GM21515 (cell line): ENCODE measurements around the gene PDE7B.
"Not testable (repeated sequence)": the region's sequence is repeated elsewhere in the genome, so short reads cannot be mapped to it uniquely, and the experiment has no call there.

Experiments
- ATAC-seq: cut with Tn5 transposase; IDR thresholded peaks from one replicate; pipeline ENCODE4 v1.9.1; 2021; ENCODE audit not compliant: unreplicated experiment

PDE7B gene

DNA sequence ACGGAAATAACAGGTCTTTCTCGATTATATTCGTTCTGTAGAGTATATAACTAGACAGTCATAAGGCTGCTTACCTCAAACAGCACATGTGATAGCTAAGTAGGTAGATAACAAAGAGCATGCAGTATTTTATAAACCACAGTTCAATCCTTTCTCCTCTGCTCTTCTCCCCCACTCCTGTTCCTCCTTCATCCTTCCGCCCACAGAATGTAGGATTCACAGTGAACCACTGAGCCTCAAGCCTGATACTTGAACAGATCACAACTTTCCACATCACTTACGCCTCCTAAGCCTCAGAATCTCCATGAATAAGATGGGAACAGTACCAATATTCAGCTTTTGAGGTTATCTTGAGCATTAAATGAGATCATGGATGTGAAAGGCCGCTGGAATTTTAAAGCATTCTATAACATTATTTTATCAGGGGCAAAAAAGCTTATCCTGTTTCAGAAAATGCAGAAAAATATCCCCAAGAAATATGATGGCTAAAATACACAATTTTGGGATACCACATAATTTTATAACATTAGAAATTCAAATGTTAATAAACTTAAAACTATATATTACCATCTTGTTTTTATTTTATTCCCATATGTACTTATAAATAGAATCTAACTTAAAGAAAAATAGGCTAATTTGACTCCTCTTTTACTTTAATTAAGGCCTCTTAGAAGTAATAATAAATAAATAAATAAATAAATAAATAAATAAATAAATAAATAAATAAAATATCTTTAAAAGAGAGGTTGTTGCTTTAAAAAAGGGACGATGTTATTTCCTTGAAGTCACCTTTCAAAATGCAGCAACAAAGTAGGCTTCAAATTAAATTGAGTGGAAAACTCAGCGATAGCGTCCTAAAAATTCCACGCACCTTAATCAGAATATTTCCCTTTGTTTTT lies 365.3 kb downstream of the PDE7B start:
- no peak for ATAC-seq

DNA sequence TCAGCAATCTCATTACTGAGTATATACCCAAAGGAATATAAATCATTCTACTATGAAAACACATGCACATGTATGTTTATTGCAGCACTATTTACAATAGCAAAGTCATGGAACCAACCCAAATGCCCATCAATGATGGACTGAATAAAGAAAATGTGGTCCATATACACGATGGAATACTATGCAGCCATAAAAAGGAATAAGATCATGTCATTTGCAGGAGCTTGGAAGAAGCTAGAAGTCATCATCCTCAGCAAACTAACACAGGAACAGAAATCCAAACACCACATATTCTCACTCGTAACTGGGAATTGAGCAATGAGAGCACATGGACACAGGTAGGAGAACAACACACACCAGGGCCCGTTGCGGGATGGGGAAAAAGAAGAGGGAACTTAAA lies 373.5 kb downstream of the PDE7B start:
- not testable (repeated sequence) for ATAC-seq

DNA sequence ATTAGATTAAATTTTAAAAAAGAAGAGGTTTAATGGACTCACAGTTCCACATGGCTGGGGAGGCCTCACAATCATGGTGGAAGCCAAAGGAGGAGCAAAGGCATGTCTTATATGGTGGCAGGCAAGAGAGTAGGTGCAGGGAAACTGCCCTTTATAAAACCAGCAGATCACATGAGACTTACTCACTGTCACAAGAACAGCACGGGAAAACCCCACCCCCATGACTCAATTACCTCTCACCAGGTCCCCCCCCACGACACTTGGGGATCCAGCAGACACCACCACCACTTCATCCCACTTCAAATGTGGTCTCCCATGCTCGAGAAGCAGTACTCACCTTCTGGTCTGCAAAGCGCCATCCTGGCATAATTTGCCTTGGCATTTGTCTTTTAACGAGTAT lies 374.0 kb downstream of the PDE7B start:
- ATAC-seq = no peak

DNA sequence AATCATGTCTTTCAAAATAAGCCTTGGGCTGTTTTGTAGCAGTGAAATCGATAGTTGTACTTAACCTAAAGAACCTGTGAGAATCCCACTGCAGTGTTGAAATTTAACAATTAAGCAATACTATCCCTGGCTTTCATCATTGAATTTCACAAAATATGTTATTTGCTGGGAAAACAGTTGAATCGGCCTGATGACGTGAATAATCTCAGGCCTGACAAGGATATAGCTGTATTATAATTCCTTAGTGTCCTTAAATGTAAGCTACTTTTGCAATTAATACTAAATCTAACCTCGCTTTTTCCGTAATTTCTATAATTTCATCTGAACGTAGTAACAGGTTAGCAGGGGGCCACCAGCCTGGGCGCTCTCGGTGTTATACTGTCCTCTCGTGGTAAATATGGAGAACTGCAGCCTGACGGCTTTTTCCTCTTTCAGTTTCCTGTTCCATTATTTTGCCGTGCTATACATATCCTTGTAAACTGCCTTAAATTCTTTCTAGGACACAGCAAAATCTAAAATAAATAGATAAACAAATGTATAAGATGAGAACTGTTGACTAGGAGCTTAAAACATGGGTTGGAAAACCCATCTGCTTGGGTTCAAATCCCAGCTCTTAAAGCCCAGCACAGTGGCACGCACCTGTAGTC lies 374.6 kb downstream of the PDE7B start:
- peak; percentile 76 for ATAC-seq

DNA sequence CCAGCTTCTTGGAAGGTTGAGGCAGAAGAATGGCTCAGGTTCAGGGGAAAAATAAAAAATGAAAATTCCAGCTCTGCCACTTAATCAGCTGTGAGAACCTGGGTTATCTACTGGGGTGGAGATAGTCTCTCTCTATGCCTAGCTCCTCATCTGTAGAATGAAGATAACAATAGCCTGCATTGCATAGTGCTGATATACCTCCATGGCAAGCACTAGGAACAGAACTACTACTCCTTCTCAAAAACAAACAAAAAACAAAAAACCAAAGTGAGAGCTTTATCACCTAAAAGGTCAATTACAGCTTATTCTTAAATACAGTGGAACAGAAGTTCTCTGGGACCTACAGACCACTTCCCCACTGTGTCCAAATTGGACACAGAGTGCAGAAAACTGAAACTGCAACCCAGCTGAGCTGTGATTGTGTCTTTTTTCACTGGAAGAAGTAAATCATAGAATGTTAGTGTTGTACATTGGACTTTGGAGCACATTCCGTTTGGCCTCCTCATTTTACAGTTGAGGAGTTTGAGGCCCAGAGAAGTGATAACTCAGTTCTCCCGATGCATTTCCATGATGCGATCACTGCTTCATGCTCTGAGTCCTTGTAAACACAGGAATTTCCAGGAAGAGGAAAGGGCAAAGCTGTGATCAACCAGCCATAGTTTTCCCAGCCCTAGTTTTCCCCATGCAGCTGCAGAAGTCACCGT lies 375.3 kb downstream of the PDE7B start:
- peak; percentile 19 for ATAC-seq

DNA sequence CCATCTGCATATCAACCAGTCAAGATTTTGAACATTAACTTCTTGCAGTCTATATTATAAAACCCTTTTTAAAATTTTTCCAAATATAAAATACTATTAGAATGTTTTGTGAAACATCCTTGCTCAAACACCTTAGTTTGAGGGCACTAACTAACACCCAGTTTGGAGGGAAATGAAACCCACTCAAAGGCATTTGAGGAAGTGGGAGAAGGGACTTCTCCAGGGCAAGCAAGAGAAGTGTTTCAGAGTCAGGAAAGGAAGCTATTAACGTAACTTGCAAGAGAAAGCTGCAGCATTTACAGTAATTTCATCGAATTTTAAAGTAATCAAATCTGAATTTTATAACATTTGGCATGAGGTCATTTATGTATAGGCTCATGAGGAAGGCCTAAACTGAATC lies 377.3 kb downstream of the PDE7B start:
- ATAC-seq = no peak

DNA sequence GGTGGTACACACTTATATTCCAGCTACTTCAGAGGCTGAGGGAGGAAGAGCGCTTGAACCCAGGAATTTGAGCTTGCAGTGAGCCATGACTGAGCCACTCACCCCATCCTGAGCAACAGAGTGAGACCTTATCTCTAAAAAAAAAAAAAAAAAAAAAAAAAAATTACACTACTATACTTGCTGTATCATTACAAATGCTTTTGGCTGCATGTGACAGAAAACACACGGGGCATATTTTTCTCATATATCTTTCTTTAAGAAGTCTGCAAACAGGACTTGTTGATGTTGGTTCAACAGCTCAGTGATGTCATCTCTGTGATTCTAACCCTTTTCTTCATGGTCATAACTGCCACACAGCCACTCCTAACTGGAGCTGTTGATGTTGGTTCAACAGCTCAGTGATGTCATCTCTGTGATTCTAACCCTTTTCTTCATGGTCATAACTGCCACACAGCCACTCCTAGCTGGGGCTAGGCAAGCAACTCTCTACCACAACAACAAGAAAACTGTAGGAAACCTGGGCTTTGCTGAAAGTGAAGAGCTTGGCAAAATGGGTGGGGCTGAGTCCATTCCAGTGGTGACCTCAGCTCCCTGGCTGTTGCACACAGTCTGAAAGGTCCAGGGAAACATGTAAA lies 378.8 kb downstream of the PDE7B start:
- no peak for ATAC-seq

DNA sequence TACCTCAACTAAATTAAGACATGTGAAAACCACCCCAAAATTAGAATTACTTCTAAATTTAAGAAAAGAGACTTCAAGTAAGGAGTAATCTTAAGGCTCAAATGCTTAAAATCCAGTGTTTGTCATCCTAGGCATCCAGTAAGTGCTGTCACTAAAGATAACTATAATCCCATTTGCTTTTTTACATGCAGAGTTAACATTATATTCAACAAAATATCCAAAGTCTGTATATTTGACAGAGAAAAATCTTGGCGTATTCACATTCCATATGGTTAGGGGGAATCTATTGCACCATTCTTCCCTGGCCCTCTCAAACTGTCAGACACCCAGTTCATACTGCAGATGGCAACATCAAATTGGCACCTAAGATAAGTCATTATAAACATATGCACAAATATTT lies 381.2 kb downstream of the PDE7B start:
- ATAC-seq = no peak

DNA sequence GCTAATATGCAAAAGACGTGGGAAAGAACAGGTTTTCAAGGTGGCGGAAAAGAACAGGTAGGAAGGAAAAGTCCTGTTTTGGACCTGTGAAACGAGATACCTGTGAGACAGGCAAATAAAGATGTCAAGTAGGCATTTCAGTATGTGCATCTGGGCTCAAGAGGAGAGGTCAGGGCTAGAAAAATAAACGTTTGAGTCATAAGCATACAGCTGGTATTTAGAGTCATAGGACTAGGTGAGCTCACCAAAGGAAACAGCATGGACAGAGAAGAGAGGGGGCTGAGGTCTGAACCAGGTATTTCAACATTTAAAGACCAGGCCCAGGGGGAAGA lies 383.7 kb downstream of the PDE7B start:
- ATAC-seq = no peak

DNA sequence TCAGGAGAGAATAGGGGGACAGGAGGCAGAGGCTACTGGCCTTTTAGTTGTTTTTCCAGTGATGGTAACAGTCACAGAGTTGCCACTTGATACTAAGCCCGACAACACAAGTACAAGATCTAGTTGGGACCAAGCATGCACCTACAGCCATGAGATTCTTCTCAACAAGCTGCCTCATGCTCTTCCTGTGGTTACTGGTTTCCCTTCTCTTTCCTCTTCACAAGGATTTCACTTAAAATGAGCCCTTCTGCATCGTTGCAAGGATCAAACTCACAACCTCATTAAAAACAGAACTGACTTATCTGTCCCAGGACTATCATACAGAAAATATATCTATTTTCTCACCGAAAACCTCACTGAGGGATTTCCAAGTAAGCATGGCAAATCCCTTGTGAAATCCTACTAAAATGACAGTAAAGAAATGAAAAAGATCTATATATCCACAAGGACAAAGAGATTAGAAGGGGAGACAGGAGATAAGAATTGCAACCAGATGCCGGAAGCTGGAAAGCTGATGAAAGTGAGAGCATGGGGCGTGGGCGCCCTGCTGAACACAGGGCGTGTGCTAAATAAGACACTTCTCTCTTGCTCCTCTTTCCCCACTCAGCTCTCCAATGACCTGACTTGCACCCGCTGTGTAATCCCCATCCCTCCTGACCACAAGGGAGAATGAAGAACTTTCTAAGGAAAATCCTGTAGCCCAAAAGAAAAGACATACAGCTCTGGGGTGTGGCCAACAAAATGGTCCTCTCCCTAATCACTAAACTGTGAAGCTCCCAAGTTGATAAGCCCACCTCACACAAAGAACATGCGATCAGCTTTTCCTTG lies 385.2 kb downstream of the PDE7B start:
- no peak for ATAC-seq

DNA sequence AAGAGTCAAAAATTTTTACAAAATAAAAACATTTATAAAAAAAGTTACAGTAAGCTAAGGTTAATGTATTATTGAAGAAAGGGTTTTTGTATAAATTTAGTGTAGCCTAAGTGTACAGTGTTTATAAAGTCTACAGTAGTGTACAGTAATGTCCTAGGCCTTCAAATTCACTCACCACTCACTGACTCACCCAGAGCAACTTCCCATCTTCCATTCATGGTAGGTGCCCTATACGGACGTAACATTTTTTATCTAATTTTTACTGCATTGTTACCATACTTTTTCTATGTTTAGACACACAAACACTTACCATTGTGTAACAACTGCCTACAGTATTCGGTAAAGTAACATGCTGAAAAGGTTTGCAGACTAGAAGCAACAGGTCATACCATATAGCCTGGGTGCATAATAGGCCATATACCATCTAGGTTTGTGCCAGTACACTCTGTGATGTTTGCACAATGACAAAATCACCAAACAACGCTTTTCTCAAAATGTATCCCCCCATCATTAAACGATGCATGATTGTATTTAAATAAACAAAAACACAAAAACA lies 392.6 kb downstream of the PDE7B start:
- ATAC-seq = no peak
